PC-3 (cell line): ENCODE results near the gene STK33. TPM values are rescaled to one million over a fixed set of nuclear protein-coding genes. Genes with fewer than 3 reads are reported as not detected.

Source experiments
- ATAC-seq: fragments of 200-7000 bp; cut with Tn5 transposase; 2 replicates; pipeline ENCODE4 v1.9.1; 2020; ENCODE audit warnings: mild to moderate bottlenecking, moderate library complexity
- BruUV-seq: library from RNA; stranded (reverse); fragments of 400-500 nt; replicated peaks from 2 replicates; lab custom pipeline; 2021; lab: Mats Ljungman, UMichigan
- CTCF ChIA-PET: fragments of 300-600 bp; sonication (Branson Sonifier 250); formaldehyde crosslinking; loops from one replicate; lab custom pipeline; 2022; ENCODE audit warnings: antibody characterized with exemption; lab: Charles Lee
- POLR2A ChIA-PET: fragments of 300-600 bp; sonication (Branson Sonifier 250); formaldehyde crosslinking; loops from one replicate; lab custom pipeline; 2022; ENCODE audit warnings: antibody characterized with exemption; ENCODE audit not compliant: unreplicated experiment; lab: Charles Lee
- DNase-seq: peaks from one replicate; pipeline ENCODE4 v3.0.0-alpha.2; 2015
- H2AFZ ChIP-seq: fragments of 300-600 bp; sonication (generic); 2 replicates; pipeline ENCODE4 v1.6.0; 2016; ENCODE audit warnings: antibody characterized with exemption, low read length
- H3F3A ChIP-seq: fragments of 300-600 bp; sonication (generic); one replicate; pipeline ENCODE4 v1.6.0; 2017; ENCODE audit warnings: antibody characterized with exemption, low read length, control low read depth, mild to moderate bottlenecking; ENCODE audit not compliant: unreplicated experiment
- H3K27ac ChIP-seq: fragments of 300-600 bp; sonication (generic); 2 replicates; pipeline ENCODE4 v1.5.1; 2016; ENCODE audit warnings: mild to moderate bottlenecking, low read length
- H3K27me3 ChIP-seq: fragments of 300-600 bp; sonication (generic); 2 replicates; pipeline ENCODE4 v1.6.1; 2016; ENCODE audit warnings: low read length, mixed read lengths
- H3K36me3 ChIP-seq: fragments of 300-600 bp; sonication (generic); 2 replicates; pipeline ENCODE4 v1.6.1; 2016; ENCODE audit warnings: low read depth, mixed run types, low read length, mixed read lengths
- H3K4me1 ChIP-seq: fragments of 300-600 bp; sonication (generic); 2 replicates; pipeline ENCODE4 v1.5.1; 2016; ENCODE audit warnings: low read length; ENCODE audit not compliant: insufficient read depth
- H3K4me2 ChIP-seq: fragments of 300-600 bp; sonication (generic); 2 replicates; pipeline ENCODE4 v1.6.0; 2016; ENCODE audit warnings: low read length
- H3K4me3 ChIP-seq: fragments of 300-600 bp; sonication (generic); 2 replicates; pipeline ENCODE4 v1.5.1; 2016; ENCODE audit warnings: mild to moderate bottlenecking, low read length, mixed read lengths
- H3K79me2 ChIP-seq: fragments of 300-600 bp; sonication (generic); 2 replicates; pipeline ENCODE4 v1.6.1; 2017; ENCODE audit warnings: low read length, mixed read lengths
- H3K9ac ChIP-seq: fragments of 300-600 bp; sonication (generic); 2 replicates; pipeline ENCODE4 v1.6.0; 2016; ENCODE audit warnings: mild to moderate bottlenecking, low read length
- H3K9me2 ChIP-seq: fragments of 300-600 bp; sonication (generic); replicated peaks from 2 replicates; pipeline ENCODE4 v1.6.1; 2016; ENCODE audit warnings: mixed run types, low read length, mixed read lengths
- H3K9me3 ChIP-seq: fragments of 300-600 bp; sonication (generic); 2 replicates; pipeline ENCODE4 v1.6.1; 2016; ENCODE audit warnings: low read length, mixed read lengths
- H4K20me1 ChIP-seq: fragments of 300-600 bp; sonication (generic); 2 replicates; pipeline ENCODE4 v1.6.1; 2016; ENCODE audit warnings: low read length, mixed read lengths
- EZH2 ChIP-seq: fragments of 300-600 bp; sonication (generic); IDR thresholded peaks from one replicate; pipeline ENCODE4 v1.6.1; 2017; ENCODE audit warnings: antibody characterized with exemption, mild to moderate bottlenecking, low read length; ENCODE audit not compliant: unreplicated experiment
- EZH2phosphoT487 ChIP-seq: fragments of 300-600 bp; sonication (generic); IDR thresholded peaks from 2 replicates; pipeline ENCODE4 v1.6.1; 2018; ENCODE audit warnings: mild to moderate bottlenecking, antibody characterized with exemption, low read length, borderline replicate concordance
- intact Hi-C: fragments of 100-400 bp; cut with micrococcal nuclease; formaldehyde crosslinking; loops from 2 replicates; pipeline ENCODE4 v1.9.0; 2023
- total RNA-seq: library from RNA; depleted of rRNA; stranded (reverse); fragments of >200 nt; gene quantifications from 2 replicates; pipeline ENCODE4 v1.2.3, GENCODE V29; 2014
- TF ChIP-seq, protein P1 (sequence below): fragments of 300-600 bp; sonication (generic); conservative IDR thresholded peaks from 2 replicates; pipeline ENCODE4 v1.5.1; 2017; ENCODE audit warnings: antibody characterized with exemption, low read depth, mild to moderate bottlenecking, low read length

The STK33 gene
- total RNA-seq, 1 experiment from 2014 or later, result not detected

DNA sequence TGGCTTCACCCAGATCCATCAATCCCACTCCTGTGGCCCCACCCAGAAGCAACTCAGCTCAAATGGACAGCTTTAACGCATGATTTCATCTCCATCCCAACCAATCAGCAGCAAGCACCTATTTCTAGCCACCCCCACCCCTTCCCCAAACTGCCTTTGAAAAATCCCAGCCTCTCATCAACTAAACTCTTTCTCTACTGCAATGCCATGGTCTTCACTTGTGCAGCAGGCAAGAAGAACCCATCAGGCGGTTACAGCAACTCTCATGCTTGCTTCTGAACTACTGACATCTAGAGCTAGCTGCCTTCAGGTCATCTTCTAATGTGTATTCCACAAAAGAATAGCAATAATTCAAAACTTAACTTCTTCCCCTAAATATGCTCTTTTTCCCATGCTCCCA lies 42.1 kb upstream of the STK33 start:
- H3K79me2 ChIP-seq, result no peaks in the 10 kb centered on the region
- POLR2A ChIA-PET, result no interaction called here
- CTCF ChIA-PET, result no interaction called here
- BruUV-seq, result no TSS peak
- no peak for ATAC-seq
- no peaks in the 10 kb centered on the region for H3K4me1 ChIP-seq
- H3K9me2 ChIP-seq, result no peaks in the 10 kb centered on the region
- H4K20me1 ChIP-seq, result no peaks in the 10 kb centered on the region
- no peak for DNase-seq
- H3K27me3 ChIP-seq, result no peaks in the 10 kb centered on the region
- H2AFZ ChIP-seq, result no peak overlapping the region
- H3K27ac ChIP-seq, result no peak overlapping the region
- no peak overlapping the region for H3K9ac ChIP-seq
- TF ChIP-seq, protein P1, sequence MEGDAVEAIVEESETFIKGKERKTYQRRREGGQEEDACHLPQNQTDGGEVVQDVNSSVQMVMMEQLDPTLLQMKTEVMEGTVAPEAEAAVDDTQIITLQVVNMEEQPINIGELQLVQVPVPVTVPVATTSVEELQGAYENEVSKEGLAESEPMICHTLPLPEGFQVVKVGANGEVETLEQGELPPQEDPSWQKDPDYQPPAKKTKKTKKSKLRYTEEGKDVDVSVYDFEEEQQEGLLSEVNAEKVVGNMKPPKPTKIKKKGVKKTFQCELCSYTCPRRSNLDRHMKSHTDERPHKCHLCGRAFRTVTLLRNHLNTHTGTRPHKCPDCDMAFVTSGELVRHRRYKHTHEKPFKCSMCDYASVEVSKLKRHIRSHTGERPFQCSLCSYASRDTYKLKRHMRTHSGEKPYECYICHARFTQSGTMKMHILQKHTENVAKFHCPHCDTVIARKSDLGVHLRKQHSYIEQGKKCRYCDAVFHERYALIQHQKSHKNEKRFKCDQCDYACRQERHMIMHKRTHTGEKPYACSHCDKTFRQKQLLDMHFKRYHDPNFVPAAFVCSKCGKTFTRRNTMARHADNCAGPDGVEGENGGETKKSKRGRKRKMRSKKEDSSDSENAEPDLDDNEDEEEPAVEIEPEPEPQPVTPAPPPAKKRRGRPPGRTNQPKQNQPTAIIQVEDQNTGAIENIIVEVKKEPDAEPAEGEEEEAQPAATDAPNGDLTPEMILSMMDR, result no peak
- no peak for TF ChIP-seq EZH2
- TF ChIP-seq EZH2phosphoT487, result no peak
- no peaks in the 10 kb centered on the region for H3F3A ChIP-seq
- H3K9me3 ChIP-seq, result no peaks in the 10 kb centered on the region
- intact Hi-C loops, result no loop called here
- H3K4me2 ChIP-seq, result no peak overlapping the region
- H3K36me3 ChIP-seq, result peaks cover 5% of the 10 kb centered on the region
- no peak overlapping the region for H3K4me3 ChIP-seq

DNA sequence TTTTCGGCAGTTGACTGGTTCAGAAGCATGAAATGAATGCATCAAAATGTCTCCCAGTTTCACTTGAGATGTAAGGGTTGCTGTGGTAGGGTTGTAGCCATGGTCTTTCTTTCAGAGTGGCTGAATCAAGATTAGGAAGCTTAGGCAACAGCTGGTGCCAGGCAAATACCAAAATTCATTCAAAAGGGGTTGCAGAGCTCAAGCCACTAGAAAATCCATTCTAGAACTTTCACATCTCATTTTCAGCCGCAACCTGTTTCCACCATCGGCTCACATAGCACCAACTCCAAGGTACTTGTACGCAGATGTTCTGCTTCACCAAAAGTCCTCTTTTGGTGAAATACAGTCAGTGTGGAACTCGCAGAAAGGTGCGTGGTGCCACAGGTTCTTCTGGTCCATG lies 40.5 kb upstream of the STK33 start:
- Histone ChIP-seq H3K27ac (no peak overlapping the region), H3K79me2 (no peaks in the 10 kb centered on the region), H2AFZ (no peak overlapping the region), H3K4me1 (no peaks in the 10 kb centered on the region), H3K4me3 (no peak overlapping the region), H3K9me3 (no peaks in the 10 kb centered on the region), H3F3A (no peaks in the 10 kb centered on the region), H3K4me2 (no peak overlapping the region), H3K9me2 (no peaks in the 10 kb centered on the region), H4K20me1 (no peaks in the 10 kb centered on the region), H3K9ac (no peak overlapping the region), H3K36me3 (peaks cover 5% of the 10 kb centered on the region), H3K27me3 (no peaks in the 10 kb centered on the region)
- TF ChIP-seq, protein P1, result no peak
- TF ChIP-seq EZH2, result no peak
- TF ChIP-seq EZH2phosphoT487, result no peak
- no TSS peak for BruUV-seq
- CTCF ChIA-PET, result no interaction called here
- ATAC-seq (no peak), DNase-seq (no peak)
- POLR2A ChIA-PET, result no interaction called here
- intact Hi-C loops, result no loop called here

DNA sequence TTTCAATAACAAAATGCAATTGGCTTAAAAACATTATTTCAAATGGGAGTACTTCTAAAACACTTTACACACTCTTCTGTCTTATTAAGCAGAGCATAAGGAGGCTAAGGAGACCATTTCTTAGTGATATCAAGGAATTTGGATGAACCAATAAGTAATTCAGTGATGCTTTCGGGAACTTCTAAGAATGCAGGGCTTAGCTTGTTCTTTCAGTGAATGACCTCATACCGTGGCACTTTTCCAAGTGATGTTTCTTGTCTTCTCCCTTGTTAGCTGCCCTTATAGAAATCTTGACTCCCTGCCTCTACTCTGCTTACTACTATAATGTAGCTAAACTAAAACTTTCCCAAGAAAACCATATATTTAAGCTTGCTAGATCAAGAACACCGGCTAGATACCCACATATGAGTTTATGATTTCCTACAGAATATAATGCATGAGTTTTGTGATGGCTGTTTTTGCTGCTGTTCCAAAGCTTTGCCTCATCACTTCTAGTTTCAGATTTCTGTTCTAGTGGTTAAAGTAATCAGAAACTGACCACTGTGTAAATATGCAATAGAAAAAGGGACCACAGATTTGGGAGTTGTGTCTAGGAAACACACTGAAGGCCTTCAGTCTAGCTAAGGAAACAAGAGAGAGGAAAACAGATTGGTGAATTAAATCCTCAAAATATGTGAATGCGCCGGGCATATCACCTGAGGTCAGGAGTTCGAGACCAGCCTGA lies 37.5 kb upstream of the STK33 start:
- intact Hi-C loops, result no loop called here
- TF ChIP-seq EZH2, result no peak
- TF ChIP-seq, protein P1, result no peak
- no peak for TF ChIP-seq EZH2phosphoT487
- Histone ChIP-seq H3K27ac (no peak overlapping the region), H3K4me3 (no peak overlapping the region), H3K4me1 (no peaks in the 10 kb centered on the region), H3K9ac (no peak overlapping the region), H2AFZ (no peak overlapping the region), H4K20me1 (no peaks in the 10 kb centered on the region), H3K9me3 (no peaks in the 10 kb centered on the region), H3K4me2 (no peak overlapping the region), H3K27me3 (no peaks in the 10 kb centered on the region), H3F3A (no peaks in the 10 kb centered on the region), H3K36me3 (peaks cover 5% of the 10 kb centered on the region; the same call in 1 of the 2 replicates), H3K9me2 (no peaks in the 10 kb centered on the region), H3K79me2 (no peaks in the 10 kb centered on the region)
- no peak for ATAC-seq
- DNase-seq, result peak; percentile 4
- POLR2A ChIA-PET, result no interaction called here
- no TSS peak for BruUV-seq
- CTCF ChIA-PET, result no interaction called here
